ENCODE results near the gene UGT1A1.

DNA sequence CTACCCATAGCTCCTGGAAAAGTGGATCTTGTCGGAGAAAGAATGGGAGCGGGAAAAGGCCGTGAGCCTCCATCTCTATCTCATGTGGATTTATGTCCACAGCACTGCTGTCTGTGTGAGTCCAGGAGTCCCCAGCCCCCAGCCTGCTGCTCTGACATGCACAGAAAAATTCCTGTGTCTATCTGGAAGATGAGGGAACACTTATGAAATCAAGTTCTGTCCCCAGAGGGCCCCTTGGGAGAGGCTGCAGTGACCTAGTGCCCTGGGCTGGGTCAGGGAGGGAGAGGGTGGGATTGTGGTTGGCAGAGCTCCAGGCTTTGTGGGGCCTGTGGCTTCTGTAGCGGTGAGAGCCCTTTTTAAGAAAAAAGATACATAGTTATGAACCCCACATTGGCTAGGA lies 56.7 kb downstream of the UGT1A1 start:
- no peak for TF ChIP-seq EZH2phosphoT487 (IDR thresholded peaks at IDR 0.05; ENCODE audit: insufficient read depth, low read depth)
- TF ChIP-seq EZH2 (IDR thresholded peaks at IDR 0.05; ENCODE audit: insufficient read depth, poor library complexity, severe bottlenecking), result no peak

Data from GM23248 (cell line).